ENCODE results near the gene SUGT1.
A peak's percentile ranks its signal among the peaks of the same experiment; 100 is the strongest.

Gene SUGT1

DNA sequence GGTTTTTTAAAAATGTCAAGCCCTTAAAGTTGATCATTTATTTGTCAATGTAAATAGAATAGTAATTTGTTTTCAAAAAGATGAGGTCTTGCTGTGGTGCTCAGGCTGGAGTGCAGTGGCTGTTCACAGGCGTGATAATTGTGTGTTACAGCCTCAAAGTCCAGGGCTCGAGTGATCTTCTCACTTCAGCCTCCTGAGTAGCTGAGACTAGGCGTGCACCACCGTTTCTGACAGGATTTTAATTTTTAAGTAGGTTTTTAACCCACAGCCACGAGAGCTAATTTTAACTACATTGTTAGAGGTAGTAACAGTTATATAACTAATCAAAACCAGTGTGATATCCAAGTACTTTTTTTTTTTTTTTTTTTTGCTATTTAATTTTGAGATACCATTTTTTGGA, 43.9 kb downstream of the SUGT1 start:
- H2AFZ ChIP-seq (ENCODE audit: low read length): no peak overlapping the region
- no peak overlapping the region for H3K4me3 ChIP-seq (ENCODE audit: low read length, poor library complexity, severe bottlenecking)
- no peaks in the 10 kb centered on the region for H3F3A ChIP-seq (ENCODE audit: low read depth)
- H3K27me3 ChIP-seq (ENCODE audit: insufficient read depth, low read length, poor library complexity, severe bottlenecking): no peaks in the 10 kb centered on the region
- H3K9me2 ChIP-seq (replicated peaks; ENCODE audit: low read depth, low read length): no peaks in the 10 kb centered on the region
- peaks cover 39% of the 10 kb centered on the region for H3K4me1 ChIP-seq (ENCODE audit: insufficient read depth, low read length, poor library complexity, severe bottlenecking)
- no peak overlapping the region for H3K4me2 ChIP-seq (ENCODE audit: low read depth, low read length, poor library complexity, severe bottlenecking)
- H3K9me3 ChIP-seq (ENCODE audit: insufficient read depth, low read depth, low read length): no peaks in the 10 kb centered on the region
- no peaks in the 10 kb centered on the region for H4K20me1 ChIP-seq (ENCODE audit: insufficient read depth, low read length, poor library complexity, severe bottlenecking)
- no peaks in the 10 kb centered on the region for H3K36me3 ChIP-seq (ENCODE audit: insufficient read depth, low read length)
- no peaks in the 10 kb centered on the region for H3K79me2 ChIP-seq (ENCODE audit: insufficient read depth, low read length)
- TF ChIP-seq, protein P1, sequence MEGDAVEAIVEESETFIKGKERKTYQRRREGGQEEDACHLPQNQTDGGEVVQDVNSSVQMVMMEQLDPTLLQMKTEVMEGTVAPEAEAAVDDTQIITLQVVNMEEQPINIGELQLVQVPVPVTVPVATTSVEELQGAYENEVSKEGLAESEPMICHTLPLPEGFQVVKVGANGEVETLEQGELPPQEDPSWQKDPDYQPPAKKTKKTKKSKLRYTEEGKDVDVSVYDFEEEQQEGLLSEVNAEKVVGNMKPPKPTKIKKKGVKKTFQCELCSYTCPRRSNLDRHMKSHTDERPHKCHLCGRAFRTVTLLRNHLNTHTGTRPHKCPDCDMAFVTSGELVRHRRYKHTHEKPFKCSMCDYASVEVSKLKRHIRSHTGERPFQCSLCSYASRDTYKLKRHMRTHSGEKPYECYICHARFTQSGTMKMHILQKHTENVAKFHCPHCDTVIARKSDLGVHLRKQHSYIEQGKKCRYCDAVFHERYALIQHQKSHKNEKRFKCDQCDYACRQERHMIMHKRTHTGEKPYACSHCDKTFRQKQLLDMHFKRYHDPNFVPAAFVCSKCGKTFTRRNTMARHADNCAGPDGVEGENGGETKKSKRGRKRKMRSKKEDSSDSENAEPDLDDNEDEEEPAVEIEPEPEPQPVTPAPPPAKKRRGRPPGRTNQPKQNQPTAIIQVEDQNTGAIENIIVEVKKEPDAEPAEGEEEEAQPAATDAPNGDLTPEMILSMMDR (conservative IDR thresholded peaks at IDR 0.05; ENCODE audit: low read length): no peak
- TF ChIP-seq EZH2phosphoT487 (IDR thresholded peaks at IDR 0.05; ENCODE audit: borderline replicate concordance): no peak
- H3K9ac ChIP-seq (ENCODE audit: low read depth, low read length, poor library complexity, severe bottlenecking): no peak overlapping the region

DNA sequence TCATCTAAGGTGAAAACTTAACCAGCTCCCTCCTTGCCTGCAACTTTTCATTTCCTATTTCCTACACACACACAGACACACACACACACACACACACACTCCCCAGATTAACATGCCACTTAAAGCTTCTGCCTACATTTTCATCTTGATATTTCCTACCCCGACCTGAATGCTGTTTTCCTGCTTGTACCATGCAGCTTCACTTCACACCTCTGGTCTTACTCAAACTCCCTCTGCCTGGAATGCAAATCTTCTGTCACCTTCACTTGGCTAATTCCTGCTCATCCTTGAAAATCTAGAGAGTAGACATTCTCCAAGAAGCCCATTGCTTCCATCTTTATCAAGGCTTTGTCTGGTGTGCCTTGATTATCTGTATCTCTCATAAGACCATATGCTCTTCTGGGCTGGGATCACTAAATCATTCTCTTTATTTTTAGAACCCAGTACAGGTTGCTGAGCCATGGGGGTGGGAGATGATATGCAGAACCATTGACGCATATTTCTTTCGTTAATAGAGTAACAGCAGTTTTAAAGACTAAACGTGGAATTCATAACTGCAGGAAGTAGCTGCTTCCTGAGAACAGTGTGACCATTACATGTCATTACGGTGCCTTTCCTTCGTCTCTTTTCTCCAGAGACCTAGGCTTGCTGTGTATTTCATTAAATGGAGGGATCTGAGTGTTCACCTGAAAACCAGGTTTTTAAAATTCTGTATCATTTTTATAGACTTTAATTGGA, 49.3 kb downstream of the SUGT1 start:
- Histone ChIP-seq H3K4me2 (ENCODE audit: low read depth, low read length, poor library complexity, severe bottlenecking) (peak overlapping the region; percentile 66), H4K20me1 (ENCODE audit: insufficient read depth, low read length, poor library complexity, severe bottlenecking) (no peaks in the 10 kb centered on the region), H3K4me3 (ENCODE audit: low read length, poor library complexity, severe bottlenecking) (peak overlapping the region; percentile 58), H3K9me3 (ENCODE audit: insufficient read depth, low read depth, low read length) (no peaks in the 10 kb centered on the region), H3K27me3 (ENCODE audit: insufficient read depth, low read length, poor library complexity, severe bottlenecking) (no peaks in the 10 kb centered on the region), H3K9ac (ENCODE audit: low read depth, low read length, poor library complexity, severe bottlenecking) (peak overlapping the region; percentile 84), H3K9me2 (replicated peaks; ENCODE audit: low read depth, low read length) (no peaks in the 10 kb centered on the region), H3K79me2 (ENCODE audit: insufficient read depth, low read length) (no peaks in the 10 kb centered on the region), H3K4me1 (ENCODE audit: insufficient read depth, low read length, poor library complexity, severe bottlenecking) (peaks cover 66% of the 10 kb centered on the region), H2AFZ (ENCODE audit: low read length) (no peak overlapping the region), H3K36me3 (ENCODE audit: insufficient read depth, low read length) (no peaks in the 10 kb centered on the region), H3F3A (ENCODE audit: low read depth) (0 out of 2 replicates have a peak, but pooled peaks cover 2% of the 10 kb centered on the region)
- TF ChIP-seq, protein P1 (conservative IDR thresholded peaks at IDR 0.05; ENCODE audit: low read length): no peak
- no peak for TF ChIP-seq EZH2phosphoT487 (IDR thresholded peaks at IDR 0.05; ENCODE audit: borderline replicate concordance)

DNA sequence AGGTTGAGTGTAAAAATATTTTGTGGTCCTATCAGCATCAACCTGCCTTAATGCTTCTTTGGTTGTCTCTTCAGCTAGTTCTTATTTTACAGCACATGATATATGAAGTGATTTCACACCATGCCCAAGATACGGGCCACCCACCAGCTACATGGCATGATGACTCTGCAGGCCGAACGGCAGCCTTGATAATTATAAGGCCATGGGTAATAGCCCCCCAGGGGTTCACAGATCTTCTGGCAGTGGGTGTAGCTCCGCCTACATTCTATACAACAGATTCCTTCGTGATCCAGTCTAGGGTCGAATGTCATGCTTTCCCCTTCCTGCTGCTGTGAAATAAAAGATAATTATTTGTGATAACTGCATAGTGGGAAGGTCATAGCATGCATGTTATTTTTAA, 50.8 kb downstream of the SUGT1 start:
- Histone ChIP-seq H3K9me3 (ENCODE audit: insufficient read depth, low read depth, low read length) (no peaks in the 10 kb centered on the region), H3F3A (ENCODE audit: low read depth) (0 out of 2 replicates have a peak, but pooled peaks cover 2% of the 10 kb centered on the region), H3K9me2 (replicated peaks; ENCODE audit: low read depth, low read length) (no peaks in the 10 kb centered on the region), H3K4me1 (ENCODE audit: insufficient read depth, low read length, poor library complexity, severe bottlenecking) (peaks cover 66% of the 10 kb centered on the region), H2AFZ (ENCODE audit: low read length) (no peak overlapping the region), H3K4me3 (ENCODE audit: low read length, poor library complexity, severe bottlenecking) (no peak overlapping the region), H3K27me3 (ENCODE audit: insufficient read depth, low read length, poor library complexity, severe bottlenecking) (no peaks in the 10 kb centered on the region), H3K36me3 (ENCODE audit: insufficient read depth, low read length) (no peaks in the 10 kb centered on the region), H3K79me2 (ENCODE audit: insufficient read depth, low read length) (no peaks in the 10 kb centered on the region), H3K4me2 (ENCODE audit: low read depth, low read length, poor library complexity, severe bottlenecking) (peak overlapping the region; percentile 66), H4K20me1 (ENCODE audit: insufficient read depth, low read length, poor library complexity, severe bottlenecking) (no peaks in the 10 kb centered on the region), H3K9ac (ENCODE audit: low read depth, low read length, poor library complexity, severe bottlenecking) (peak overlapping the region; percentile 84)
- TF ChIP-seq, protein P1 (conservative IDR thresholded peaks at IDR 0.05; ENCODE audit: low read length): no peak
- no peak for TF ChIP-seq EZH2phosphoT487 (IDR thresholded peaks at IDR 0.05; ENCODE audit: borderline replicate concordance)

Data from Loucy (cell line).